Tibial nerve (tissue), 4 donors: ENCODE measurements around the gene RNF213.

ENCODE experiments used
- CTCF ChIP-seq, 5 experiments: fragments of 200-600 bp in 3 of 5; fragments of 450-650 bp in 2 of 5; sonication (generic) in 3 of 5; IDR thresholded peaks; one replicate each; pipeline ENCODE4 v1.5.1; 2016 to 2019; ENCODE audit warnings: antibody characterized with exemption in 5 of 5, mild to moderate bottlenecking in 3 of 5, moderate library complexity in 2 of 5
- EP300 ChIP-seq, 2 donors: sonication (generic); formaldehyde crosslinking; IDR thresholded peaks; one replicate each; pipeline ENCODE4 v1.6.1; 2017; ENCODE audit warnings: antibody characterized with exemption in 2 of 2, mild to moderate bottlenecking in 1 of 2
- POLR2A ChIP-seq, 2 donors: fragments of 450-650 bp; IDR thresholded peaks; one replicate each; pipeline ENCODE4 v1.6.1; 2017; ENCODE audit warnings: antibody characterized with exemption in 2 of 2, mild to moderate bottlenecking in 2 of 2, moderate library complexity in 2 of 2

DNA sequence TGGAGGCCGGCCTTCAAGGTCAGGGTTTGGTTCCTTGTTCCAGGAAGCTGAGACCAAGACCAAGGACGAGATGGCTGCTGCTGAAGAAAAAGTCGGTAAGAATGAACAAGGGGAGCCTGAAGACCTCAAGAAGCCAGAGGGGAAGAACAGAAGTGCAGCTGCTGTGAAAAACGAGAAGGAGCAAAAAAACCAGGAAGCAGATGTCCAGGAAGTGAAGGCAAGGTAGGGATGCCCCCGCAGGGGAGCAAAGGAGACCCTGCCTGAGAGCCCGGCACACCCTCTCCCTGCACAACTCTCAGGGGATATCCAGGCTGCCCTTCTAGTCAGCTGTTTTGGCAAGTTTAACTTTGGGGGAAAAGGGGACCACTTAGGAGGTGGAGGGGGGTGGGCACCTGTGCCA lies 29.0 kb downstream of the RNF213 start:
- no peak for TF ChIP-seq POLR2A (IDR thresholded peaks at IDR 0.05)
- no peak for TF ChIP-seq CTCF (IDR thresholded peaks at IDR 0.05)
- no peak for TF ChIP-seq EP300 (IDR thresholded peaks at IDR 0.05)
